ENCODE measurements around the gene SYK. TPM values are rescaled to one million over a fixed set of nuclear protein-coding genes. Genes with fewer than 3 reads are reported as not detected.
"Not testable (repeated sequence)": the region's sequence is repeated elsewhere in the genome, so short reads cannot be mapped to it uniquely, and the experiment has no call there.

The SYK gene
- polyA plus RNA-seq, 4 donors: 26.8 to 35.0 (median 28.6) TPM

DNA sequence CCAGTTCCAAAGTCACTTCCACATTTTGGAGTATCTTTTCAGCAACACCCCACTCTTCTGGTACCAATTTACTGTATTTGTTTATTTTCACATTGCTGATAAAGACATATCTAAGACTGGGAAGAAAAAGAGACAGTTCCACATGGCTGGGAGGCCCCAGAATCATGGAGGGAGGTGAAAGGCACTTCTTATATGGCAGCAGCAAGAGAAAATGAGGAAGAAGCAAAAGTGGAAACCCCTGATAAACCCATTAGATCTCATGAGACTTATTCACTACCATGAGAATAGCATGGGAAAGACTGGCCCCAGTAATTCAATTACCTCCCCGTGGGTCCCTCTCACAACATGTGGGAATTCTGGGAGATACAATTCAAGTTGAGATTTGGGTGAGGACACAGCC lies 19.6 kb downstream of the SYK start:
- not testable (repeated sequence) for DNase-seq (ENCODE audit: low read depth in 4 of 4, low spot score in 3 of 4)

DNA sequence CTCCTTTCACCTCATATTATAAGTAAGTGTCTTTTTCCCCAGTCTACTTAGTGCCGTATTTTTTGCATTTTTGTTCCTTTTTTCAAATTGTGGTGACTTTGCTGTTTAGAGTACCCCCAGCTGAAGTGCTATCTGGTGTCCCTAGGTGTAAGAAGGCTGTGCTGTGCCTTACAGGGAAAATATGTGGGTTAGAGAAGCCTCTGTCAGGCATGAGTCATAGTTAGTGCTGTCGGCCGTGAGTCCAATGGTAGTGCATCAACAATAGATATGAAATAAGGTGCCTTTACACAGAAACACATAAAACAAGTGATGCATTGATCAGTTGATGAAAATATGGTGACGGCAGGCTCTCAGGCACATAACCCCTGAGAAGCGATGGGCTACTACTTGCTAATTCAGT lies 20.1 kb downstream of the SYK start:
- no peak for DNase-seq (ENCODE audit: low read depth in 4 of 4, low spot score in 3 of 4)

DNA sequence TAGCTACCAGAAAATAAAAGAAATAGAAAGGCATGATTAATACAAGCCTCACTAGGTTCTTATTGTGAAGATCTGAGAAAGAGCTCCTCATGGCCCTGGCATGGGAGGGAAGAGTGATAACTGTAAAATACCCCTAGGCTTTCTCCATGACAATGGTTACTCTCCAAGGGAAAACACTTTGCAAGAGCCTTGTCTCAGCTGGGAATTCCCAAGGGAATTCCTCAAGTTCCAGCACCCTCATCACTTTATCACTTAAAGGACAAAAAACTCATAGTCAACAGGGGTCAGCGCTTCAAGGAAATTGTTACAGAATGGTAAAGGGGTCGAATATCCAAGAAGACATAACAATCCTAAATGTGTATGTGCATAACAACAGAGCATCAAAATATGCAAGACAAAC lies 21.2 kb downstream of the SYK start:
- DNase-seq (ENCODE audit: low read depth in 4 of 4, low spot score in 3 of 4): no peak

DNA sequence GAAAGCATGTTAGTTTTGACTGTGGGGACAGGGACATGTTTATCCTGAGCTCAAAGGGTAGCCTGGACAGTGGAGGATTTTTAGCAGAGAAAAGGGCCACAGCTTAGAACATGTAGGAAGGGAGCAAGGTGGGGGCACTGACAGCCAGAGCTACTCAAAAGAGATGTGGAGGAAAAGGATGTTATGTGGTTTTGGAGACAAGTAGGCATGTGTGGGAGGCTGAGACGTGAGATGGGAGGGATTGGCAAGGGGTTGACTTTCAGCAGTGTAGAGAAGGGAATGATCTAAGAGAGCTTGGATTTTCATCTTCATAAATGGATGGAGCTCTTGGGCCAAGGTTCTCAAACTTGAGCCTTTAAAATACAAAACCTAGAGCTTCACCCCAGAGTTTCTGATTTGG lies 24.0 kb downstream of the SYK start:
- DNase-seq (ENCODE audit: low read depth in 4 of 4, low spot score in 3 of 4): no peak

DNA sequence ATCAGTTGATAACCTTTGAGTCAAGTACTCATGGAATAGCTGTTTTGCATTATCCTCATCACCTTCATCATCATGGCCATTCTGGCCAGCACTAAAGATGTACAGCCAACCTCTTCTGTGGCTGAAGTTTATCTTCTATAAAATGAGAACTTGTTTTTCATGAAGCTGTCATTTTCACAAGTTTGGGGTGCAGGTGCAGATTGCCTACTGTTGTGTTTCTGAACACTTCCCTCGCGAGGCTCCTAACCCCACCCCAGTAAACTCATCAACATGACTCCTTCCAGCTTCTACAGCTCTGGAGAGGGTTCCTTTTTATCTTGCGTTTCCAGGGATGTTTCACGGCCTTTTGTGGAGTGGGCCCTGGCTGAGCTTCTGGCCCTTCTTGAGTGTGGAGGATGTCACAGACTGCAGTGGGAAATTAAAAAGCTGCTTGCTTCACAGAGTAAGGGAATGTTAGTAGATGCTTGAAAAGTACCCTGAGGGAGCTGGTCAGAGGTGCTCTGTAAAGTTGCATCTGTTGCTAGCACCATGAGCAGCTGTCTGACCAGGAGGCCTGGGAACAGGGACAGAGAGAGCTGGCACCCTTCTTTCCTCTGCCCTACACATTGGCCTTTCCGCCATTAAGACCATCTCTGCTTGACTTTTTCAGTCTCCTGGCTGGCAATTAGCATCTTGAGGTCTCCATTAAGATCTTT lies 24.9 kb downstream of the SYK start:
- no peak for DNase-seq (ENCODE audit: low read depth in 4 of 4, low spot score in 3 of 4)

DNA sequence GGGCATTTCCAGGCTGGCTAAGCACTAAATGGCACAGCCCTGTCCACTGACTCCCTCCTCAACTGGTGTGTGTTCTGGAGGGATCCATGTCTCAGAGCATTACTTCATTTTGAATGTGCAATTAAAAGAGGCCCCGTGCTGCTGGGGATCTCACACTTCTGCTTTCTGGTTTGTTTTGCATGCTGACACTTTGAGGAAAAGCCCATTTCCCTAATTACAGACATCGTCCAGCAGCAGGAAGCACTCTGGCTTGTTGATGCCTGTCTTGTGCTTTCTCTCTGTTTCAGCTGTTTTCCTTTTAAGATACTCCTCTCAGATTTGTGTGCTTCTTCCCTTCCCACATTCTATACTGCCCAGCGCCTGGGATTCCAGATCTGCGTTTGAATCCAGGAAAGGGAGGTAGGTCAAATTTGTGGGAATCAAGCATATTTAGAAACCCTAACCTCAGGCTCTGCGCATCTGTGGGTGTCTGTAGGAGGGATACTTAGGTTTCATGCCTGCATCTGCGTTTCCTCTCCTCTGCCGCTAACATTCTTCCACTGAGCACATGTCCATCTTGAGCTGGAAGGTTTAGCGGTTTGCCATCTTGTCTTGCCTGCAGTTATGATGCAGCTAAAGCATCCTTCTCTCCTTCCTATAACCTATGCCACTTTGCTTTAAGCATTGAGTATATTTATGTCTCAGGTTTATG lies 25.7 kb downstream of the SYK start:
- no peak for DNase-seq (ENCODE audit: low read depth in 4 of 4, low spot score in 3 of 4)

DNA sequence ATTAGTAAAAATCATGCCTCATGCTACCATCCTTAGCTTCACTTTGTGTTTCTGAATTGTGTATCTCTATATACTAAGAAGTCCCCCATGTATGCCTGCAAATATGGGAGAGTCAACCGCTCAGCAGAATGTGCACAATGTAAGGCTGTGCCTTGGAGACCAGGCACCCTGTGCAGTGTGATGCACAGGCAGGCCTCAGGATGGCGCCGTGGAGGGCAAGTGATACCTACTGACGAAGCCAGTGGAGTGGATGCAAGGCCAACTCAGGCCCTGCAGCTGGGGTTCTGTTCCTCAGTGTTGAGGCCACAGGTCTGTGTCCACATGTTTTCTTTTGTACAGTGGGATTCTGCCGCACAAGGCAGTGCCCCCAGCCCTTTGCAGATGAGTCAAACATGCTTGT lies 28.4 kb downstream of the SYK start:
- DNase-seq (ENCODE audit: low read depth in 4 of 4, low spot score in 3 of 4): no peak

DNA sequence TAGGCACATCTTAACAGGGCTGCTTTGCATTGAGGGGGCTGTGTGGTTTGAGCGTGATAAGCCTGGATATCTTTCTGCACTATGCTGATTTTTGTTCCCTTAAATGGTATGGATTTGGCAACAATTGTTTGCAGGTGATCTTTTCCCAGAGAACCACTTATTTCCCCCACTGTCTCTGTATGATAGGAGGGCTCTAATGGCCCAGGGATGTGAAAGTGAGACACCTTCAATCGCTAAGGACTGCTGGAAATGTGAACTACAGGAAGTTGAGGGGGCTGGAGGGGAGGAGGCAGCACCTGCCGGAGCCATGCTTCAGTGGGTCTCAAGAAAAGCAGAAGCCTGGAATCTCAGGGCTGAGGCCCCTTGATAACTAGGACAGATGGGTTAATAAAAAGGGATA lies 29.4 kb downstream of the SYK start:
- no peak for DNase-seq (ENCODE audit: low read depth in 4 of 4, low spot score in 3 of 4)

DNA sequence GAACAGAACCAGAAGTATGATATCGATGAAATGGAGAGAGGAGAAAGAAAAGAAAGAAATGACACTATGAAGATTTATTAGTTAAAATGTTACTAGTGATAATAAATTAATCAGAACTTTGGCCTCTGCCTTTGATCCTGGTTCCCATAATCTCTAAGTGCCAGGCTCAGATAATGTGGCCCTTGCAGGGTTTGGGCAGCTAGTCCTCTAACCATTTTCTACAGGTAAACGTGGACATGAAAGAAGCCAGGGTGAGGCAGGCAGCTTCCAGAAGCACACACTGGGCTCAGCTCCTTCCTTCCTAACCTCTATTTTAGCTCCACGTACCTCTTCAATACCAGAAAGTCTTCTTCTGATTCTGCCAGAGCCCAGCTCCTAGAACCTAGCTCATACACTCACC lies 30.6 kb downstream of the SYK start:
- no peak for DNase-seq (ENCODE audit: low read depth in 4 of 4, low spot score in 3 of 4)

DNA sequence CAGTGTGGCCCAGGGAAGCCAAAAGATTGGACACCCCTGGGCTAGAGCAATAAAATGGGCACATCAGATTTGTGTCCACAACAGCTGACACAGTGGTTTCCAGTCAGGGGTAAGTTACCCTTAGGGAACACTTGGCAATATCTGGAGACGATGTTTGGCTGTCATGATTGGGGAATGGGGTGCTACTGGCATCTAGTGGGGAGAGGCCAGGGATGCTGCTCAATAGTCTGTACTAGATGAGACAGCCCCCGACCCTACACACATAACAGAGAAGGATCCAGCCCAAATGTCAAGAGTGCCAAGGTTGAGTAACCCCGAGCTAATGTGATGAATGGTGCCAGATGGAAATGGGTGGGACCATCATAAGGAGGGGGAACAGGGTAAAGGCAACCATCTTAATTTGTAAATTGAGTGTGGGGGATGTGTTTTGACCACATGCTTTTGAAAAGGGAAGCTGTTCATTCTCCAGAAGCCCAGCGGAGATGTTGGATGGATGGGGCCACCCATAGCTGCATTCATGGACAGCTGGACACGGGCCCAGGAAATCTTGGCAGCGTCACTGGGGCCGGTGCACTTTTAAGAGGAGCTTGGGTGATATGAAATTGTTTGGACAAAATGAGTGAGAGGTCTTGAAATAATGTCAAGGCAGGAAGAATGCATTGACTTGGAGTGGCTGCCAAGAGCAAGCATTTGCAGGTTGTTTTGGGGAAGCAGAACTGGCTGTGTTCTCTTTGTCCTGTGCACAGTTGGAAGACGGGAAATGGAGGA lies 33.4 kb downstream of the SYK start:
- no peak for DNase-seq (ENCODE audit: low read depth in 4 of 4, low spot score in 3 of 4)

DNA sequence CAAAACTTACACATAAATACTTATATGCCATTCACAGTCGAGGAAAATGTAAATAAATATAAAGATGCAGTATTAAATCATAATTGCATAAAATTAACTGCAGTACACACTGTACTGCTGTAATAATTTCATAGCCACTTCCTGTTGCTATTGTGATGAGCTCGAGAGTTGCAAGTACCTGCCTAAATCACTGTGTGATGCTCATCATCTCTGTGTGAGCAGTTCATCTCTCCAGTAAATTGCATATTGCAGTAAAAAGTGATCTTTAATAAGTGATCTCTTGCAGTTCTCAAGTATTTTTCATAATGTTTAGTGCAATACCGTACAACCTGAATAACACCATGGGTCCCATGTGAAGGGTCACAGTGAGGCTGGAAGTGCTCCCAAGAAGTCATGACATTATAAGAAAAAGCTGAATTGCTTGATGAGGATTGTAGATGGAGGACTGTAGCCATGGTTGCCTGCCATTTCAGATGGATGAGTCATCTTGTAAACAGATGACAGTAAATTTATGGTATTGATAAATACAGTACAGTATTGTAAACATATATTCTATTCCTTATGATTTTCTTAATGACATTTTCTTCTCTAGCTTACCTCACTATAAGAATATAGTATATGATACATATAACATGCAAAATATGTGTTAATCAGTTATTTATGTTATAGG lies 34.9 kb downstream of the SYK start:
- no peak for DNase-seq (ENCODE audit: low read depth in 4 of 4, low spot score in 3 of 4)

DNA sequence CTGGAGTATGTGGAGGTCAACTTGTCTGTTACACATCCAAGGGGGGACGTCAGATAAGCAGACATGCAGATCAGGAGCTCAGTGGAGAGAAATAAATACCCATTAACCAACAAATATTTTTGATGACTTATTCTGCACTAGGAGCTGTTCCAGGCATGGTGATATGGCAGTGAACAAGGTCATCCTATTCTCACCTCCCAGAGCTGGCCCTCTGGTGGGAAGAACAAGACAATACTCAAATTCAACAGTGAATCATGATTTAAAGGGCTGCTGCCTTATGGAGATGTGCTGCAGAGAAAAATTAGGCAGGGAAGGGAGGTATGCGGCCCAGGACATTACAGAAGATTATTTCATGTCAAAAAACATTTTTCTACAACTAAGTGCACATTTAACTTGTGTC lies 36.5 kb downstream of the SYK start:
- DNase-seq (ENCODE audit: low read depth in 4 of 4, low spot score in 3 of 4): no peak

DNA sequence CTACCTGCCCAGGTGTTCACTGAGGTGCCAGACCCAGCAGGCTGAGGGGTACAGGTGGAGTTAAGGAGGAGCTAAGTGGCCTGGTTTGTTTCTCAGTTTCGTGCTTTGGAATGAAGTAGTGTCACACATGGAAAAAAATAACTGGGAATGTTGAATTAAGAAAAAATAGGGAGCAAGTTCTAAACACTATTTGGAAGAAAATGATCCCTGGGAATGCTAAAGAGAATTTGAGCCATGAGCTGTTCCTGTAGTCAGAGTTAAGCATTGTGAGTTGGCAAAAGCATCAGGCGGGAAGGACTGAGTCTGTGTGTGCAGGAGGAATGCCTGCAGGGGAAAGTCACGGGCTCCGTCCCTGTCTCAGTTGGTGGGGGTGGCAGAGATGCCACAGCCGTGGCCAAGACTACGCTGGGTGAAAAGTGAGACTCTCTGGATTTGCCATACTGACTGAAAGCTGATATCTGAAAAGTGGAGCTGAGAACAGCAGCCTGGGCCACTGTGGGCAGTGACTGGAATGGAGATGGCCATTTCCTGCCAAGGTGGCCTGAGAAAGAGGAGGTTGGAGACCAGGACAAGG lies 37.0 kb downstream of the SYK start:
- no peak for DNase-seq (ENCODE audit: low read depth in 4 of 4, low spot score in 3 of 4)

DNA sequence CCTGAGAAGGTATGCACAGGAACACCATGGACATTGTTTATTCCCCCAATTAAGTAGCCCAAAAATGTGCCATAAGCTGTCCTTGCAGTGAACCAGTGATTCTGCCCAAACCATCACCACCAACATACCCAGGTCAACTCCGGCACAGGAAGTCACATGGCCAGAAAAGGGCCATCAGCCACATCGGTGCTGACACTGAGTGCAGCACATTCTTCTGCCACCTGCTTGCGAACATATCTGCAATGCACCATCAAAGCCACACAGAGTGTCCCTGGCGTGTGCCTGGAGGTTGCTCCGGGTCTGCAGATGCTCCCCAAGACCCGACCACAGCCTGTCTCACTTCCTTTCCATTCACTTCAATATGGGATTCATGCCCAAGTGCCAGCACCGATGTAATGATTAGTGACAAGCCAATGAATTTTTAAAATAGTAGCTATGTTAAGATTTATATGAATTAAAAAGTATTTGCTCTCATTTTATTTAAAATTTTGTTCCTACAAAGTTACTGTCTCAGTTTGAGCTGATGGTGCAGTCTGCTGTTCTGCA lies 37.6 kb downstream of the SYK start:
- no peak for DNase-seq (ENCODE audit: low read depth in 4 of 4, low spot score in 3 of 4)

DNA sequence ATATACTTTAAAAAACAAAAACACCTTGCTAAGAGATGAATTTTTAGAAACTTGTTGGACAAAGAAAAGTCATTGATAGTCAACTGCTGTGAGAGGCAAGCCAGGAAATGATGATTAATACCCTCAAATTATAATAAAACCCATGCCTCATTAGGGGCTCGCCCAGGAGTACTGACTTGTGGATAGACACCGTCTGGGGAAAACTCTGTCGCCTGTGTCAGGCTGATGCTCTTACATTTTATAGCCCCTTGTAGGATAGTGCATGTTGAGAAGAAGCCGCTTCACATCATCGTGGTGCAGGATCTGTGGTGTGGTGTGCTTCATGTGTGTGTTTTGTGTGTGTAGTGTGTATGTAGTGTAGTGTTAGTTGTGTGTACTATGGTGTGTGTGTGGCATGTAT lies 39.1 kb downstream of the SYK start:
- no peak for DNase-seq (ENCODE audit: low read depth in 4 of 4, low spot score in 3 of 4)

DNA sequence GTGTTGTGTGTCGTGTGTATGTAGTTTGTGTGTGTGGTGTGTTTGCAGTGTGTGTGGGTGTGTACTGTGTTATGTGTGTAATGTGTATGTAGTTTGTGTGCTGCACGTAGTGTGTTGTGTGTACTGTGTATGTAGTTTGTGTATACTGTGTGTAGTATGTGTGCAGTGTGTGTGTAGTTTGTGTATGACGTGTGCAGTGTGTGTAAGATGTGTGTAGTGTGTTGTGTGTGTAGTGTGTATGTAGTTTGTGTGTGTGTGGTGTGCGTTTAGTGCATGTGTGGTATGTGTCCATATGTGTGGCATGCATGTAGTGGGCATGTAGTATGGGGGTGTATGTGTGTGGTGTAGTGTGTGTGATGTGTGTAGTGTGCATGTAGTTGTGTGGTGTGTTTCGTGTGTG lies 39.6 kb downstream of the SYK start:
- DNase-seq (ENCODE audit: low read depth in 4 of 4, low spot score in 3 of 4): no peak

DNA sequence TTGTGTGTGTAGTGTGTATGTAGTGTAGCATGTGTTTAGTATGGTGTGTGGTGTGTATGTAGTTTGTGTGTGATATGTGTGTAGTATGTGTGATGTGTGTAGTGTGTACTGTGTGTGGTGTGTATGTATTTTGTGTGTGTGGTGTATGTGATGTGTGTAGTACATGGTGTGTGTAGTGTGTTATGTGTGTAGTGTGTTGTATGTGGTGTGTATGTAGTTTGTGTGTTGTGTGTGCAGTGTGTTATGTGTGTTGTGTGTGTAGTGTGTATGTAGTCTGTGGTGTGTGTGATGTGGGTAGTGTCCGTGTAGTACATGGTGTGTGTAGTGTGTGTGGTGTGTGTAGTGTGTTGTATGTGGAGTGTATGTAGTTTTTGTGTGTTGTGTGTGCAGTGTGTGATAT lies 40.0 kb downstream of the SYK start:
- no peak for DNase-seq (ENCODE audit: low read depth in 4 of 4, low spot score in 3 of 4)

DNA sequence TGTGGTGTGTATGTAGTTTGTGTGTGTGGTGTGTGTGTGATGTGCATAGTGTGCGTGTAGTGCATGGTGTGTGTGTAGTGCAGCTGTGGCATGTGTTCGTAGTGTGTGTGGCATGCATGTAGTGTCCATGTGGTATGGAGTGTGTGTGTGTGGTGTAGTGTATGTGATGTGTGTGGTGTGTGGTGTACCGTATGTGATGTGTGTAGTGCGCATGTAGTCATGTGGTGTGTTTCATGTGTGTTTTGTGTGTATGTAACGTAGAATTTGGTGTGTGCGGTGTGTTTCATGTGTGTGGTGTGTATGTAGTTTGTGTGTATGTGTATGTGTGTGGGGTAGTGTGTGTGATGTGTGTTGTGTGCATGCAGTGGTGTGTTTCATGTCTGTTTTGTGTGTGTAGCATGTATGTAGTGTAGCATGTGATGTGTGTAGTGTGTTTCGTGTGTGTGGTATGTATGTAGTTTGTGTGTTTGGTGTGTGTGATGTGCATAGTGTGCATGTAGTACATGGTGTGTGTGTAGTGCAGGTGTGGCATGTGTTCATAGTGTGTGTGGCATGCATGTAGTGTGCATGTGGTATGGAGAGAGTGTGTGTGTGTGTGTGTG lies 40.7 kb downstream of the SYK start:
- DNase-seq (ENCODE audit: low read depth in 4 of 4, low spot score in 3 of 4): no peak

DNA sequence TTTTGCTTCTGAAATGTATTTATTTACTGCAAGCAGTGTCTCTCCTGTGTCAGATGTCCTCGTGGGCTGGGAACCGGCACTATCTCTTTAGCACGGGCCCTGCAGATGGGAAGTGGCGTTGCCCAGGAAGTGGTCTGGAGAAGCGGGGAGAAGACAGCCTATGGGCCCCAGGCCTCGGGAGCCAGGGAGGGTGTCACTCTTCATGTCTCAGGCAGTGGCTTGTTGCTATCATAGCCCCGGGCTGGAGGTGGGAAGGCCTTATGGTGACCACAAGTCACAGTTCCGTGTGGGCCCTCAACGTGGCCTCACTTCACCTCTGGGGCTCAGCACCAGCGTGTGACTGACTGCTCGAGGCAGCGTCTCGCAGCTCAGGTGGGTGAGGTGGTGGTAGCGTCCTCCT lies 41.4 kb downstream of the SYK start:
- DNase-seq (ENCODE audit: low read depth in 4 of 4, low spot score in 3 of 4): no peak

DNA sequence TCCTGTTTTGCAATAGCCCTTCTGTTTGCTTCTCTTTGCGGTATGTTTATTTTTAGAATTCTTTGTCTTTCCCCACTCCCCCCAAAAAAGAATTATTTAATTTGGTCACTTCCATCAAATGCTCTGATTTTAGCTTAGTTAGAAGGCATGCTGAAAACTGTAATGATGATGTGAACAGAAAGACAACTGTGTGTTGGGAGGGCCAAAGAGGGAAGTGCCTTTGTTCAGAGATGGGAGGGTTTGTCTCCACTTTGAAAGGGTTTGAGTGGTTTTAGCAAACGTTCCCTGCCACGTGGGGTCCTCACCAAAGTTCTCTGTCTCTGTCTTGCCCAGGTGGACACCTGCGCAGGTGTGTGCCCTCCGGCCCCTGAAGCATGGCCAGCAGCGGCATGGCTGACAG lies 41.9 kb downstream of the SYK start:
- no peak for DNase-seq (ENCODE audit: low read depth in 4 of 4, low spot score in 3 of 4)

Measured in right renal pelvis (tissue), 4 donors.